ENCODE results near the gene C5orf52. TPM values are rescaled to one million over a fixed set of nuclear protein-coding genes. Genes with fewer than 3 reads are reported as not detected.
"Not testable (repeated sequence)": the region's sequence is repeated elsewhere in the genome, so short reads cannot be mapped to it uniquely, and the experiment has no call there.

The C5orf52 gene
- total RNA-seq, 4 donors from 2014 or later: not detected

DNA sequence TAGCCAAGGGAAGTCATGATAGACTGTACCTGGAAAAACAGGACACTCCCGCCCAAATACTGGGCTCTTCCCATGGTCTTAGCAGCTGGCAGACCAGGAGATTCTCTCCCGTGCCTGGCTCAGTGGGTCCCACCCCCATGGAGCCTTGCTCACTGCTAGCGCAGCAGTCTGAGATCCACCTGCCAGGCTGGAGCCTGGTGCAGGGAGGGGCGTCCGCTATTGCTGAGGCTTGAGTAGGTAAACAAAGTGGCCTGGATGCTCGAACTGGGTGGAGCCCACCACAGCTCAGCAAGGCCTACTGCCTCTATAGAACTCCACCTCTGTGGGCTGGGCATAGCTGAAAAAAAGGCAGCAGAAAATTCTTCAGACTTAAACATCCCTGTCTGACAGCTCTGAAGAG is 49.8 kb downstream of the C5orf52 start:
- H3K27me3 ChIP-seq: no peaks in the 10 kb centered on the region
- no peak overlapping the region for H3K4me3 ChIP-seq
- no peaks in the 10 kb centered on the region for H3K9me3 ChIP-seq
- in situ Hi-C loops (cut with MboI; ENCODE audit: low pct_ligation_motif_present in 1 of 4, low pct_unique_long_range_greater_than_20kb in 1 of 4, low sequenced_read_pairs in 3 of 4): loop anchor here in 2 of 4 donors (25.0 kb wide), 3 partner anchors 234 to 384 kb away; a partner anchor contains a TSS
- TF ChIP-seq, protein P1, sequence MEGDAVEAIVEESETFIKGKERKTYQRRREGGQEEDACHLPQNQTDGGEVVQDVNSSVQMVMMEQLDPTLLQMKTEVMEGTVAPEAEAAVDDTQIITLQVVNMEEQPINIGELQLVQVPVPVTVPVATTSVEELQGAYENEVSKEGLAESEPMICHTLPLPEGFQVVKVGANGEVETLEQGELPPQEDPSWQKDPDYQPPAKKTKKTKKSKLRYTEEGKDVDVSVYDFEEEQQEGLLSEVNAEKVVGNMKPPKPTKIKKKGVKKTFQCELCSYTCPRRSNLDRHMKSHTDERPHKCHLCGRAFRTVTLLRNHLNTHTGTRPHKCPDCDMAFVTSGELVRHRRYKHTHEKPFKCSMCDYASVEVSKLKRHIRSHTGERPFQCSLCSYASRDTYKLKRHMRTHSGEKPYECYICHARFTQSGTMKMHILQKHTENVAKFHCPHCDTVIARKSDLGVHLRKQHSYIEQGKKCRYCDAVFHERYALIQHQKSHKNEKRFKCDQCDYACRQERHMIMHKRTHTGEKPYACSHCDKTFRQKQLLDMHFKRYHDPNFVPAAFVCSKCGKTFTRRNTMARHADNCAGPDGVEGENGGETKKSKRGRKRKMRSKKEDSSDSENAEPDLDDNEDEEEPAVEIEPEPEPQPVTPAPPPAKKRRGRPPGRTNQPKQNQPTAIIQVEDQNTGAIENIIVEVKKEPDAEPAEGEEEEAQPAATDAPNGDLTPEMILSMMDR (IDR thresholded peaks at IDR 0.05): no peak
- TF ChIP-seq EP300 (IDR thresholded peaks at IDR 0.05; ENCODE audit: low read depth) (no peak), POLR2AphosphoS5 (IDR thresholded peaks at IDR 0.05) (no peak), POLR2A (IDR thresholded peaks at IDR 0.05) (no peak)
- H3K27ac ChIP-seq: no peak overlapping the region
- intact Hi-C loops (cut with DNase I; ENCODE audit: low total_unique reads): loop anchor here (5.0 kb wide), 1 partner anchor 394 kb away; no protein-coding TSS in a partner anchor
- peaks cover 0 to 12% (median 9%) of the 10 kb centered on the region in 4 donors for H3K4me1 ChIP-seq
- no peaks in the 10 kb centered on the region for H3K36me3 ChIP-seq
- DNase-seq: peak; percentile 32
- 63% methylated on average over 6 of the region's 6 CpGs; no CpG with 5 or more reads in 1 of the 2 donors for WGBS, 2 donors (ENCODE audit: low coverage in 1 of 2)

DNA sequence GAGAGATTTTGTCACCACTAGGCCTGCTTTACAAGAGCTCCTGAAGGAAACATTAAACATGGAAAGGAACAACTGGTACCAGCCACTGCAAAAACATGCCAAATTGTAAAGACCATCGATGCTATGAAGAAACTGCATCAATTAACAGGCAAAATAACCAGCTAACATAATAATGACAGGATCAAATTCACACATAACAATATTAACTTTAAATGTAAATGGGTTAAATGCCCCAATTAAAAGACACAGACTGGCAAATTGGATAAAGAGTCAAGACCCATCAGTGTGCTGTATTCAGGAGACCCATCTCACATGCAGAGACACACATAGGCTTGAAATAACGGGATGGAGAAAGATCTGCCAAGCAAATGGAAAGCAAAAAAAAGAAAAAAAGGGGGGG is 51.6 kb downstream of the C5orf52 start:
- H3K27ac ChIP-seq, H3K4me3 ChIP-seq, DNase-seq, H3K36me3 ChIP-seq, H3K9me3 ChIP-seq, H3K27me3 ChIP-seq: not testable (repeated sequence)
- H3K4me1 ChIP-seq: peaks cover 0 to 10% (median 8%) of the 10 kb centered on the region in 4 donors
- 75 to 96% methylated on average over 1 to 2 of the region's 2 CpGs for WGBS, 2 donors (ENCODE audit: low coverage in 1 of 2)
- in situ Hi-C loops (cut with MboI; ENCODE audit: low pct_ligation_motif_present in 1 of 4, low pct_unique_long_range_greater_than_20kb in 1 of 4, low sequenced_read_pairs in 3 of 4) (loop anchor here in 2 of 4 donors (25.0 kb wide), 3 partner anchors 236 to 386 kb away; a partner anchor contains a TSS), intact Hi-C loops (cut with DNase I; ENCODE audit: low total_unique reads) (loop anchor here (5.0 kb wide), 1 partner anchor 396 kb away; no protein-coding TSS in a partner anchor)

DNA sequence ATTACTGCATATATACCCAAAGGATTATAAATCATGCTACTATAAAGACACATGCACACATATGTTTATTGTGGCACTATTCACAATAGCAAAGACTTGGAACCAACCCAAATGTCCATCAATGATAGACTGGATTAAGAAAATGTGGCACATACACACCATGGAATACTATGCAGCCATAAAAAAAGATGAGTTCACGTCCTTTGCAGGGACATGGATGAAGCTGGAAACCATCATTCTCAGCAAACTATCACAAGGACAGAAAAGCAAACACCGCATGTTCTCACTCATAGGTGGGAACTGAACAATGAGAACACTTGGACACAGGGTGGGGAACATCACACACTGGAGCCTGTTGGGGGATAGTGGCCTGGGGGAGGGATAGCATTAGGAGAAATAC is 55.3 kb downstream of the C5orf52 start:
- H3K4me1 ChIP-seq; H3K27ac ChIP-seq; H3K36me3 ChIP-seq; DNase-seq; H3K4me3 ChIP-seq; intact Hi-C loops (cut with DNase I; ENCODE audit: low total_unique reads); H3K27me3 ChIP-seq; H3K9me3 ChIP-seq: not testable (repeated sequence)
- in situ Hi-C loops (cut with MboI; ENCODE audit: low pct_ligation_motif_present in 1 of 4, low pct_unique_long_range_greater_than_20kb in 1 of 4, low sequenced_read_pairs in 3 of 4): loop anchor here in 3 of 4 donors (25.0 kb wide), 4 partner anchors 239 to 589 kb away; partner anchors contain the start of gene MED7 (in 1 of the 3)
- WGBS, 2 donors (ENCODE audit: low coverage in 1 of 2): 97 to 100% methylated on average over 1 to 2 of the region's 2 CpGs

DNA sequence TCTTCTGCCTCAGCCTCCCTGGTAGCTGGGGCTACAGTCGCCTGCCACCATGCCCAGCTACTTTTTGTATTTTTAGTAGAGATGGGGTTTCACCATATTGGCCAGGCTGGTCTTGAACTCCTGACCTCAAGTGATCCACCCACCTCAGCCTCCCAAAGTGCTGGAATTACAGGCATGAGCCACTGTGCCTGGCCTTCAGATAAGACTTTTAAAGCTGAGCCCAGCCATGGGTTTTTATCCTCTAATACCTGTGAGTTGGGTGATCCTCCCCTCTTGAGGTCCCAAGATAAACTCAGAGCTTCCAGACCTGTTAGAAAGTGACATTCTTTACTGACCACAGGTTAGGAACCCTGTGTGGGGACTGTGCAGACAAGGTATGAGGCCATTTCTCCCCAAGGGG is 56.5 kb downstream of the C5orf52 start:
- in situ Hi-C loops (cut with MboI; ENCODE audit: low pct_ligation_motif_present in 1 of 4, low pct_unique_long_range_greater_than_20kb in 1 of 4, low sequenced_read_pairs in 3 of 4): loop anchor here in 3 of 4 donors (25.0 kb wide), 4 partner anchors 241 to 591 kb away; partner anchors contain the start of gene MED7 (in 1 of the 3)
- DNase-seq; H3K9me3 ChIP-seq; H3K4me3 ChIP-seq; H3K27me3 ChIP-seq; intact Hi-C loops (cut with DNase I; ENCODE audit: low total_unique reads); H3K36me3 ChIP-seq; H3K27ac ChIP-seq: not testable (repeated sequence)
- 76 to 80% methylated on average over 1 of the region's 1 CpG for WGBS, 2 donors (ENCODE audit: low coverage in 1 of 2)
- peaks cover 0 to 15% (median 7%) of the 10 kb centered on the region in 4 donors for H3K4me1 ChIP-seq

Other genes starting within 250 kb of the C5orf52 start
- gene NIPAL4, start 211.3 kb upstream of the C5orf52 start, total RNA-seq: under 1 TPM in 2 of 4 donors, not detected in 2; 0.48 to 0.82 TPM
- 10 to 100 TPM in 3 of 4 donors, 1 to 10 TPM in 1; 4.0 to 28.1 (median 15.1) TPM for gene ADAM19, start 95.8 kb upstream of the C5orf52 start, total RNA-seq
- gene SOX30, start 19.1 kb upstream of the C5orf52 start, total RNA-seq: under 1 TPM in 2 of 4 donors, not detected in 2; 0.16 to 0.75 TPM
- 10 to 100 TPM in 2 of 4 donors, 1 to 10 TPM in 2; 2.2 to 16.8 (median 7.0) TPM for gene THG1L, start 59.9 kb downstream of the C5orf52 start, total RNA-seq
- gene LSM11, start 72.2 kb downstream of the C5orf52 start, total RNA-seq: 1 to 10 TPM; 4.1 to 10.0 (median 5.8) TPM
- 100 to 1,000 TPM in 3 of 4 donors, 10 to 100 TPM in 1; 75.6 to 174 (median 131) TPM for gene CLINT1, start 187.6 kb downstream of the C5orf52 start, total RNA-seq

Data from transverse colon (tissue), 4 donors.